AG09319 (cell line): ENCODE measurements around the gene CCHCR1.

Experiments
- DNase-seq: peaks from one replicate; pipeline ENCODE4 v3.0.0-alpha.2; 2010; ENCODE audit warnings: low read depth; ENCODE audit errors: extremely low read depth
- CTCF ChIP-seq: IDR thresholded peaks from 2 replicates; pipeline ENCODE4 v1.5.1; 2011; ENCODE audit warnings: low read depth, mild to moderate bottlenecking, inconsistent platforms, low read length, moderate library complexity

The CCHCR1 gene

GRCh38 chr6:31096215-31096614 is 61.4 kb downstream of the CCHCR1 start:
- TF ChIP-seq CTCF = no peak
- DNase-seq = no peak

- no peak for TF ChIP-seq CTCF
- DNase-seq = no peak
These were observed 63.2 kb downstream of the CCHCR1 start for GRCh38 chr6:31094389-31094881.

- no peak for DNase-seq
- TF ChIP-seq CTCF = no peak
These were observed 64.7 kb downstream of the CCHCR1 start for GRCh38 chr6:31092769-31093505.
